Keratinocyte (primary cell): ENCODE measurements around the gene SELENOO. TPM values are rescaled to one million over a fixed set of nuclear protein-coding genes. Genes with fewer than 3 reads are reported as not detected.

Experiments used
- DNase-seq: peaks from one replicate; pipeline ENCODE4 v3.0.0-alpha.2; 2011; ENCODE audit warnings: low read depth, missing footprints, low spot score
- FAIRE-seq: peaks from 2 replicates; lab custom pipeline; 2011; peaks lifted over from hg19 to GRCh38; lab: Jason Lieb, UNC
- H2AFZ ChIP-seq: 2 replicates; pipeline ENCODE4 v1.6.0; 2012; ENCODE audit warnings: low read length, control low read depth, inconsistent platforms; ENCODE audit not compliant: control insufficient read depth
- H3K27ac ChIP-seq: 2 replicates; pipeline ENCODE4 v1.5.1; 2011; ENCODE audit warnings: low read length; ENCODE audit not compliant: control insufficient read depth, insufficient read depth
- H3K27me3 ChIP-seq: 3 replicates; pipeline ENCODE4 v1.6.0; 2011; ENCODE audit warnings: low read length; ENCODE audit not compliant: control insufficient read depth, insufficient read depth; ENCODE audit errors: extremely low read depth
- H3K36me3 ChIP-seq, 2 experiments: 2 replicates in 1 of 2; 3 replicates in 1 of 2; pipeline ENCODE4 v1.5.1; 2011; ENCODE audit warnings: low read length in 2 of 2, mild to moderate bottlenecking in 1 of 2; ENCODE audit not compliant: control insufficient read depth in 2 of 2, insufficient read depth in 2 of 2; ENCODE audit errors: extremely low read depth in 1 of 2
- H3K4me1 ChIP-seq: 3 replicates; pipeline ENCODE4 v1.5.1; 2011; ENCODE audit warnings: low read length; ENCODE audit not compliant: control insufficient read depth, insufficient read depth; ENCODE audit errors: extremely low read depth
- H3K4me2 ChIP-seq: 3 replicates; pipeline ENCODE4 v1.6.0; 2011; ENCODE audit warnings: low read depth, low read length; ENCODE audit not compliant: control insufficient read depth, insufficient read depth; ENCODE audit errors: extremely low read depth
- H3K4me3 ChIP-seq, 3 experiments: fragments of 200-600 bp in 1 of 3; sonication (generic) in 1 of 3; 2 replicates in 2 of 3; 3 replicates in 1 of 3; pipeline ENCODE4 v1.5.1; 2011 to 2016; ENCODE audit warnings: low read length in 3 of 3, mild to moderate bottlenecking in 3 of 3, control low read depth in 2 of 3, inconsistent platforms in 1 of 3, low read depth in 1 of 3, mixed read lengths in 1 of 3, mixed run types in 1 of 3, moderate library complexity in 1 of 3; ENCODE audit not compliant: control insufficient read depth in 2 of 3, insufficient read depth in 2 of 3; ENCODE audit errors: extremely low read depth in 1 of 3
- H3K79me2 ChIP-seq: 2 replicates; pipeline ENCODE4 v1.6.0; 2012; ENCODE audit warnings: low read length; ENCODE audit not compliant: control insufficient read depth, insufficient read depth
- H3K9ac ChIP-seq: 3 replicates; pipeline ENCODE4 v1.6.0; 2011; ENCODE audit warnings: low read length; ENCODE audit not compliant: control insufficient read depth, insufficient read depth; ENCODE audit errors: extremely low read depth
- H3K9me1 ChIP-seq: 3 replicates; pipeline ENCODE4 v1.6.0; 2011; ENCODE audit warnings: low read length; ENCODE audit not compliant: control insufficient read depth, insufficient read depth; ENCODE audit errors: extremely low read depth
- H3K9me3 ChIP-seq: 2 replicates; pipeline ENCODE4 v1.5.1; 2012; ENCODE audit warnings: low read depth, low read length; ENCODE audit not compliant: control insufficient read depth
- H4K20me1 ChIP-seq: 3 replicates; pipeline ENCODE4 v1.6.0; 2011; ENCODE audit warnings: low read length; ENCODE audit not compliant: control insufficient read depth, insufficient read depth; ENCODE audit errors: extremely low read depth
- EZH2 ChIP-seq: IDR thresholded peaks from one replicate; pipeline ENCODE4 v1.6.1; 2012; ENCODE audit warnings: inconsistent platforms, mild to moderate bottlenecking, low read length, moderate library complexity
- dilution Hi-C: fragments of 300-500 bp; cut with MboI; formaldehyde crosslinking; loops from one replicate; pipeline ENCODE4 v1.7.0; 2020; ENCODE audit warnings: low sequenced_read_pairs; ENCODE audit not compliant: extremely low pct_ligation_motif_present
- polyA plus RNA-seq, 5 experiments: library from polyadenylated mRNA; depleted of rRNA in 3 of 5; stranded (reverse) in 3 of 5; stranded (forward) in 1 of 5; unstranded in 1 of 5; fragments of >200 nt; gene quantifications; 1 replicate in 1 of 5; 2 replicates in 3 of 5; 3 replicates in 1 of 5; pipeline versions ENCODE4 v1.2.1 to v1.2.3, GENCODE V29; 2011 to 2012; ENCODE audit warnings: missing spikeins in 2 of 5, low read depth in 1 of 5, low replicate concordance in 1 of 5
- TF ChIP-seq, protein P1 (sequence below), 3 experiments: IDR thresholded peaks in 1 of 3; conservative IDR thresholded peaks in 1 of 3; optimal IDR thresholded peaks in 1 of 3; 2 replicates in 2 of 3; 3 replicates in 1 of 3; pipeline versions ENCODE3 to v1.5.1; 2011; ENCODE audit warnings: low read length in 3 of 3, mild to moderate bottlenecking in 3 of 3, moderate library complexity in 2 of 3, control low read depth in 1 of 3, inconsistent platforms in 1 of 3; ENCODE audit not compliant: insufficient read depth in 2 of 3; ENCODE audit errors: extremely low read depth in 1 of 3

SELENOO gene
- polyA plus RNA-seq, 1 donor (not counting 4 experiments of a cell fraction or from before 2014, with no cell fraction given) = 14.4 TPM

DNA sequence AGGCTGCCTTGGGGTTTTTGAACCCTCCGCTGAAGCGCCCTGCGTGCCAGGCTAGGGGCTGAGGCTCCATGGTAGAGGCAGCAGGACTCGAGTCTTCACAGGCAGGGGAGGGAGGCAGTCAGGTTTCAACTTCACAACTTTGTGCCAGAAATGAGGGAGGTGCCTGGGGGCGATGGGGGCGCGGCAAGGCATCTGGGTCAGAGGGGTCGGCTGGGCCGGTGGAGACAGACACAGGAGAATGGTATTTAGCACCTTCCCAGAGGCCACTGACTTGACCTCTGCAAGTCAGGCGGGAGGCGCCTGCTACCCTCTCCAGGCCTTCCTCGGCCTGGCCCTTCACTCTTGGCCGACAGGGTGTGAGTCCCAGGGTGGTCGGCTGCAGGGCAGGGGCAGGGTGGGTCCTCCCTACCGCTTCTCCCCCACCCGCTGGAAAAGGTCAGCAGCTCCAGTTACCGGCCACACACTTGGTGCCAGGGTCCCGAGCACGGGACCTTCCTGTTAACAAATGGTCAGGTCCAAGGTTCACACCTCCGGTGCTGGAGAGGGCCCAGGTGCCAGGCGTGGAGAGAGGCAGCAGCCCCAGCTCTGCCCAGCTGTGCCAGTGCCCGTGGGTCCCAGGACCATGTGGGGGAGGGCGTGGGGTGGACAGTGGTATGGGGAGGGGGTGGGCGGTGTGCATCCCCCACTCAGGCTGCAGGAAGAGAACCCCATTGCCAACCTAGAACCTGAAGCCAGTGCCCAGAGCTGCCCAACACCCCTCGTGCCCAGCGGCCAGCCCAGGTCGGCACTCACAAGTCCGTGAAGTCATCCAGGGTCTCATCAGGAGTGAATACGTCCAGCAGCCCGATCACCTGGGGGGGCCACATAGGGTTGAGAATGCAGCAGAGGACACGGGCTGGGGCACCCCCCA is 56.9 kb downstream of the SELENOO start:
- FAIRE-seq = no peak

DNA sequence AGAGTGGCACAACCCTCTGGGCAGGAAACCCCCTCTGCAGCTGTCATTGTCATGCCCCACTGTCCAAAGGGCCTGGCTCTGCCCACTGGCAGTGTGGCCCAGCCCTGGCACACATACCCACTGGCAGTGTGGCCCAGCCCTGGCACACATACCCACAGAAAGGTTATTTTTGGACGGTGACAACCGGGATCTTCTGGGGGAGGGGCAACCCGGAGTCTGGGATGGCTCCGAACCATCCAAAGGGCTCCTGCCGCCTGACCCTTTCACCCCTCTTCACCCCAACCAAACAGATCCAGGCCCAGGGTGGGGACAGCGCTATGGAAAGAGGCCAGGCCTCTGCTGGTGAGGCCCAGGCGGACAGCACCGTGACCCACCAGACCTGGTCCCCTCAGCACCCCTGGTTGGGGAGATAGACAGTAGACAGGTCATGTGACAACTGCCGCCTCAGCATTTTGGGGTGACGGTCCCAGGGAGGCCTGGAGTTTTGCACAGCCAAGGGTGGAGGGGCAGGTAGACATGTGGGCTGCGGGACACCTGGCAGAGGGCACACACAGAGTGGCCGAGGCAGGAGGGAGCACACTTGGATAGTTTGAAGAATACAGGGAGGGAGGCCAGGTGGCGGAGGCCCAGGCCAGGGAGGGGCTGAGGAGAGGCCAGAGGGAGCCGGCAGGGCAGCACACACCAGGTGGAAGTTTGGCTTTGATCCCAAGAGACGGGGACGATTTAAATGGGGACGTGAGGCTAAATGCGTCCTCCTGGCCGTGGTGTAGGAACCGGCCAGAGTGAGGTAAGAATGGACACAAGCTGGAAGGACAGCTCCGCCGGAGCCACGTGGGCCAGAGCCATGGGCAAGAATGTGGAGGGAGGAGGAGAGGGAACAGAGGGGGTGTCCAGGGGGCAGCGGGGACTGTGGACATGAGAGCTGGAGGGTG is 57.8 kb downstream of the SELENOO start:
- Histone ChIP-seq H3K27ac (no peak overlapping the region), H3K4me3 (no peak overlapping the region), H4K20me1 (no peaks in the 10 kb centered on the region), H3K9me3 (no peaks in the 10 kb centered on the region), H2AFZ (no peak overlapping the region), H3K9ac (no peak overlapping the region), H3K4me1 (peaks cover 14% of the 10 kb centered on the region), H3K27me3 (no peaks in the 10 kb centered on the region), H3K36me3 (peaks cover 0 to 5% of the 10 kb centered on the region in 2 experiments), H3K79me2 (no peaks in the 10 kb centered on the region), H3K9me1 (no peaks in the 10 kb centered on the region), H3K4me2 (no peak overlapping the region)
- FAIRE-seq (no peak), DNase-seq (no peak)
- dilution Hi-C loops = no loop called here
- TF ChIP-seq EZH2 = no peak
- TF ChIP-seq, protein P1, sequence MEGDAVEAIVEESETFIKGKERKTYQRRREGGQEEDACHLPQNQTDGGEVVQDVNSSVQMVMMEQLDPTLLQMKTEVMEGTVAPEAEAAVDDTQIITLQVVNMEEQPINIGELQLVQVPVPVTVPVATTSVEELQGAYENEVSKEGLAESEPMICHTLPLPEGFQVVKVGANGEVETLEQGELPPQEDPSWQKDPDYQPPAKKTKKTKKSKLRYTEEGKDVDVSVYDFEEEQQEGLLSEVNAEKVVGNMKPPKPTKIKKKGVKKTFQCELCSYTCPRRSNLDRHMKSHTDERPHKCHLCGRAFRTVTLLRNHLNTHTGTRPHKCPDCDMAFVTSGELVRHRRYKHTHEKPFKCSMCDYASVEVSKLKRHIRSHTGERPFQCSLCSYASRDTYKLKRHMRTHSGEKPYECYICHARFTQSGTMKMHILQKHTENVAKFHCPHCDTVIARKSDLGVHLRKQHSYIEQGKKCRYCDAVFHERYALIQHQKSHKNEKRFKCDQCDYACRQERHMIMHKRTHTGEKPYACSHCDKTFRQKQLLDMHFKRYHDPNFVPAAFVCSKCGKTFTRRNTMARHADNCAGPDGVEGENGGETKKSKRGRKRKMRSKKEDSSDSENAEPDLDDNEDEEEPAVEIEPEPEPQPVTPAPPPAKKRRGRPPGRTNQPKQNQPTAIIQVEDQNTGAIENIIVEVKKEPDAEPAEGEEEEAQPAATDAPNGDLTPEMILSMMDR (optimal IDR thresholded peaks at IDR 0.05 in 1 of 3, IDR thresholded peaks at IDR 0.05 in 1 of 3, conservative IDR thresholded peaks at IDR 0.05 in 1 of 3; ENCODE audit: extremely low read depth in 1 of 3, insufficient read depth in 2 of 3, low read length in 3 of 3) = no peak

More for the DNA sequence above, 56.9 kb downstream of the SELENOO start:
- no peaks in the 10 kb centered on the region for H3K9me1 ChIP-seq
- H3K36me3 ChIP-seq = peaks cover 0 to 5% of the 10 kb centered on the region in 2 experiments
- H3K27ac ChIP-seq = no peak overlapping the region
- dilution Hi-C loops = no loop called here
- peaks cover 10% of the 10 kb centered on the region for H3K4me1 ChIP-seq
- no peaks in the 10 kb centered on the region for H3K9me3 ChIP-seq
- no peak overlapping the region for H2AFZ ChIP-seq
- no peak for DNase-seq
- H3K9ac ChIP-seq = no peak overlapping the region
- H3K4me3 ChIP-seq = no peak overlapping the region
- H3K79me2 ChIP-seq = no peaks in the 10 kb centered on the region
- TF ChIP-seq, protein P1 (optimal IDR thresholded peaks at IDR 0.05 in 1 of 3, IDR thresholded peaks at IDR 0.05 in 1 of 3, conservative IDR thresholded peaks at IDR 0.05 in 1 of 3; ENCODE audit: extremely low read depth in 1 of 3, insufficient read depth in 2 of 3, low read length in 3 of 3) = no peak
- no peak for TF ChIP-seq EZH2
- H3K4me2 ChIP-seq = no peak overlapping the region
- H4K20me1 ChIP-seq = no peaks in the 10 kb centered on the region
- H3K27me3 ChIP-seq = no peaks in the 10 kb centered on the region
